Measurements from ENCODE around the gene SEC24A. TPM values are rescaled to one million over a fixed set of nuclear protein-coding genes. Genes with fewer than 3 reads are reported as not detected.
"Not testable (repeated sequence)": the region's sequence is repeated elsewhere in the genome, so short reads cannot be mapped to it uniquely, and the experiment has no call there.

The SEC24A gene
- total RNA-seq, 1 experiment from 2014 or later: 19.7 TPM

DNA sequence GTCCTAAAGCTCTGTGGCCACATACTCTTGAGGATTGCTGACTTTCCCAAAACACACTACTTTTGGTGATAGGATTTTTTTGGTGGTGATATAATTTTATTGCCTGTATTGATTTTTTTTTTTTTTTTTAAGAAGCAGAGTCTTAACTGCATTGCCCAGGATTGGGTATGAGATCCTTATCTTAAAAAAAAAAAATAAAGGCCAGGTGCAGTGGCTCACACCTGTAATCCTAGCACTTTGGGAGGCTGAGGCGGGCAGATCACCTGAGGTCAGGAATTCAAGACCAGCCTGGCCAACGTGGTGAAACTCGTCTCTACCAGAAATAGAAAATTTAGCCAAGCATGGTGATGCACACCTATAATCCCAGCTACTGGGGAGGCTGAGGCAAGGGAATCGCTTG lies 28.8 kb downstream of the SEC24A start:
- not testable (repeated sequence) for H3K4me3 ChIP-seq (ENCODE audit: insufficient read depth, low read depth, low read length); H3K27me3 ChIP-seq (ENCODE audit: control insufficient read depth, insufficient read depth, low read length); DNase-seq
- H3K36me3 ChIP-seq (replicated peaks; ENCODE audit: control insufficient read depth, insufficient read depth, low read length): peaks cover 26% of the 10 kb centered on the region

DNA sequence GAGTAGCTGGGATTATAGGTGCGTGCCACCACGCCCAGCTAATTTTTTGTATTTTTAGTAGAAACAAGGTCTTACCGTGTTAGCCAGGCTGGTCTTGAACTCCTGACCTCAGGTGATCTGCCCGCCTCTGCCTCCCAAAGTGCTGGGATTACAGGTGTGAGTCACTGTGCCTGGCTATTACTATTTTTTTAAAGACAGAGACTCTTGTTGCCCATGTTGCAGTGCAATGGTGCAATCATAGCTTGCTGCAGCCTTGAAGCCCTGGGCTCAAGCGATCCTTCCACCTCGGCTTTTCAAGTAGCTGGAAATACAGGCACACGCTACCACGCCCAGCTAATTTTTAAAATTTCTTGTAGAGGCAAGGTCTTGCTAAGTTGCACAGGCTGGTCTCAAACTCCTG lies 41.6 kb downstream of the SEC24A start:
- H3K27me3 ChIP-seq (ENCODE audit: control insufficient read depth, insufficient read depth, low read length); H3K4me3 ChIP-seq (ENCODE audit: insufficient read depth, low read depth, low read length); DNase-seq: not testable (repeated sequence)
- peaks cover 29% of the 10 kb centered on the region for H3K36me3 ChIP-seq (replicated peaks; ENCODE audit: control insufficient read depth, insufficient read depth, low read length)

DNA sequence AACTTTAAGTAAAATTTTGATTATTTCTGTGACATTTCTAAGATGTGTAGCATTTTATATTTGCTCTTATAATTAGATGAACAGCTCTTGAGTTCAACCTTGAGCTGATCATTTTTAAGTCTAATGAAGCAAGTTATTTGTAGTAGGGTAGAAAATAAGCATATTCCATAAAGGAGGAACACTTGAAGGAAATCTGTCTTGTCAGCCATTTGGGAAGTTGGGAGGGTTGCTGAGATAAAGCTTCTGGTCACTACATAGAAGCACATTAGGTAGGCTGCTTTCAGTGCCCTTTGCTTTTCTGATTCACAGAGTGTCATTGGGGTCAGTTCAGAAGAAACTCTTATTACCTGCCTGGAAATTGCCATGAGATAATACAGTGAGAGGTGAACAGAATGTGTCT lies 44.1 kb downstream of the SEC24A start:
- H3K36me3 ChIP-seq (replicated peaks; ENCODE audit: control insufficient read depth, insufficient read depth, low read length): peaks cover 27% of the 10 kb centered on the region
- H3K27me3 ChIP-seq (ENCODE audit: control insufficient read depth, insufficient read depth, low read length): no peaks in the 10 kb centered on the region
- no peak overlapping the region for H3K4me3 ChIP-seq (ENCODE audit: insufficient read depth, low read depth, low read length)
- no peak for DNase-seq

DNA sequence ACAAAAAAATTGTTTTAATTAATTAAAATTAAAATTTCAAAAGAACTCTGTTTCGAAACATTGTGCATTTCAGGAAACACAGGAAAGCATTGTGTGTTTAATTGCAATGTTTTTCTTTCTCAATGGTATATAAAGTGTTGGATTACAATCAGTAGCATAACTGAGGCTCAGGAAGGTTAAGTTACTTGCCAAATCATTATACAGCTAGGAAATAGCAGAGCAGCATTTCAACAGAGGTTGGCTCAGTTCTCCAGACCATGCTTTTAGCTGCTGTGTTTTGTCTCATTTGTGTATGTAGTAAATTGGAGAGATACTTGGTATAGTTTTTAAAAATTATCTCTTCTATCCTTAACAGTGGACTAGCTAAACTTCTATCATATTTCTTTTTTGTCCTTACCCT lies 59.7 kb downstream of the SEC24A start:
- H3K27me3 ChIP-seq (ENCODE audit: control insufficient read depth, insufficient read depth, low read length): no peaks in the 10 kb centered on the region
- H3K4me3 ChIP-seq (ENCODE audit: insufficient read depth, low read depth, low read length): no peak overlapping the region
- DNase-seq: no peak
- H3K36me3 ChIP-seq (replicated peaks; ENCODE audit: control insufficient read depth, insufficient read depth, low read length): peaks cover 22% of the 10 kb centered on the region

DNA sequence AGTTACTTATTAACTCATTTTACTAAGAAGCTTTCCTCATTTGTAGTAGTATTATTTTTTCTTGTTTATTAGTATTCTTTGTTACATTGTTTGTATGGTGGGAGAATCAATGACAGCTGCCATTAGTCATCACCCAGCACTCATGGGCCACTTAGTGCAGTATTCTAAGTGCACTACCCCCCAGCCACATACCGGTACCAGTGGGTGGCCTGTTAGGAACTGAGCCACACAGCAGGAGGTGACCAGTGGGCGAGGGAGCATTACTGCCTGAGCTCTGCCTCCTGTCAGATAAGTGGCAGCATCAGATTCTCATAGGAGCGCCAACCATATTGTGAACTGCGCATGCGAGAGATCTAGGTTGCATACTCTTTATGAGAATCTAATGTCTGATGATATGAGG lies 65.5 kb downstream of the SEC24A start:
- no peaks in the 10 kb centered on the region for H3K27me3 ChIP-seq (ENCODE audit: control insufficient read depth, insufficient read depth, low read length)
- no peak overlapping the region for H3K4me3 ChIP-seq (ENCODE audit: insufficient read depth, low read depth, low read length)
- peak; percentile 23 for DNase-seq
- H3K36me3 ChIP-seq (replicated peaks; ENCODE audit: control insufficient read depth, insufficient read depth, low read length): peaks cover 8% of the 10 kb centered on the region

DNA sequence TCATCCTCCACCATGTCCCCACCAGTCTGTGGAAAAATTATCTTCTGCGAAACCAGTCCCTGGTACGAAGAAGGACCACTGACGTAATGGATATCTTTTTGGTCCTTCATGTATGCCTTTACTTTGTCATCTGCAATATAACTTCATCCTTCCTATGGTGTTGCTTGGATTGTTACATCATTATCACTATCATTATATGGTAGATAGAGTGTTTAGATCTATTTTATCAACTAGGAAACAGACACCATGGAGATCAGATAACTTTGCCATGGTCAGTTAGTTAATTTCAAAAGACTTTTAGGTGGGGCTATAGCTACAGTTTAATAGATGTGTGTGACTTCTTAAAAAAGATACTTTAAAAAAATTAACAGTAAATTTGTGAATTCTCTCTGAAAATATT lies 66.0 kb downstream of the SEC24A start:
- no peak for DNase-seq
- H3K4me3 ChIP-seq (ENCODE audit: insufficient read depth, low read depth, low read length): no peak overlapping the region
- no peaks in the 10 kb centered on the region for H3K27me3 ChIP-seq (ENCODE audit: control insufficient read depth, insufficient read depth, low read length)
- H3K36me3 ChIP-seq (replicated peaks; ENCODE audit: control insufficient read depth, insufficient read depth, low read length): peaks cover 11% of the 10 kb centered on the region

DNA sequence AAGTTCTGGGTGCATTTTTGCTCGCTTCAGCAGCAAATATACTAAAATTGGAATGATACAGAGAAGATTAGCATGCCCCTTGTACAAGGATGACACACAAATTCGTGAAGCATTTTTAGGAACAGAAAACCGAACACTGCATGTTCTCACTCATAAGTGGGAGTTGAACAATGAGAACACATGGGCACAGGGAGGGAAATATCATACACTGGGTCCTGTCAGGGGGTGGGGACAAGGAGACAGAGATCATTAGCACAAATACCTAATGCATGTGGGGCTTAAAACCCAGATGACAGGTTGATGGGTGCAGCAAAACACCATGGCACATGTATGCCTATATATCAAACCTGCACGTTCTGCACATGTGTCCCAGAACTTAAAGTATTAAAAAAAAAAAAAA lies 66.9 kb downstream of the SEC24A start:
- DNase-seq; H3K27me3 ChIP-seq (ENCODE audit: control insufficient read depth, insufficient read depth, low read length); H3K36me3 ChIP-seq (replicated peaks; ENCODE audit: control insufficient read depth, insufficient read depth, low read length); H3K4me3 ChIP-seq (ENCODE audit: insufficient read depth, low read depth, low read length): not testable (repeated sequence)

DNA sequence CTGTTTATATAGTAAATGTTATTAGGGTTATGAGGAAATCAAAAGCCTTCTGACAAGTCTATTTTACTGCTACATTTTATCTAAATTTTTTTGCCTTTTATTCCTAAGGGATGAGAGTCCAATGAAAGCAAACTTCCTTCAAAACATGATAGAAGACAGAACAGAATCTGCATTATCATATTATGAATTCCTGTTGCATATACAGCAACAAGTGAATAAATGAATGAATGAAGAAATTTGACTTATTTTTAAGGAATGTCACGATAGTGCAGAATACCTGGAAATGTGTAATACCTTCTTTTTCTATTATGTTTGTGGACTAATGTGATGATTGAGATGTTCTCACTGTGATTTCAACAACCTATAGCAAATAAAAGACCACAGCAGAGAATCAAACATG lies 76.3 kb downstream of the SEC24A start:
- H3K4me3 ChIP-seq (ENCODE audit: insufficient read depth, low read depth, low read length): no peak overlapping the region
- peaks cover 5% of the 10 kb centered on the region for H3K36me3 ChIP-seq (replicated peaks; ENCODE audit: control insufficient read depth, insufficient read depth, low read length)
- DNase-seq: no peak
- H3K27me3 ChIP-seq (ENCODE audit: control insufficient read depth, insufficient read depth, low read length): no peaks in the 10 kb centered on the region

DNA sequence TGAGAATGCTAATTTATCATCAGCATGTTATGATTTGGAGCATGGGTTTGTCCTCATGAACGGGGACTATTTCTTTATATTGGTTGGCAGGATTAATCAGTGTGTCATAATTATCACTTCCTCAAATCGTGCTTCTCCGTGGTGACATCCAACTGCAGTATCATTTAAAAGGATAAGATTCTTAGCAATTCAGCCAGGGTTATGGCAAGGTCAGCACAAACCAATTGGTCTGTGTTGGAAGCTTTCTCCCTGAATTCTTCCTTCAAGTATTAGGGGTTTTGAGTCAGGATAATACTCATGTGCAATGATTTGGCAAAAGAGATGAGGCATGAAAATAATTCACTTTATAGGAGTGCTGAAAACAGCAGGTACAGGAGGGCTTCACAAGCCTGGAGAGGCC lies 84.2 kb downstream of the SEC24A start:
- no peak for DNase-seq
- no peaks in the 10 kb centered on the region for H3K27me3 ChIP-seq (ENCODE audit: control insufficient read depth, insufficient read depth, low read length)
- H3K36me3 ChIP-seq (replicated peaks; ENCODE audit: control insufficient read depth, insufficient read depth, low read length): no peaks in the 10 kb centered on the region
- H3K4me3 ChIP-seq (ENCODE audit: insufficient read depth, low read depth, low read length): no peak overlapping the region

DNA sequence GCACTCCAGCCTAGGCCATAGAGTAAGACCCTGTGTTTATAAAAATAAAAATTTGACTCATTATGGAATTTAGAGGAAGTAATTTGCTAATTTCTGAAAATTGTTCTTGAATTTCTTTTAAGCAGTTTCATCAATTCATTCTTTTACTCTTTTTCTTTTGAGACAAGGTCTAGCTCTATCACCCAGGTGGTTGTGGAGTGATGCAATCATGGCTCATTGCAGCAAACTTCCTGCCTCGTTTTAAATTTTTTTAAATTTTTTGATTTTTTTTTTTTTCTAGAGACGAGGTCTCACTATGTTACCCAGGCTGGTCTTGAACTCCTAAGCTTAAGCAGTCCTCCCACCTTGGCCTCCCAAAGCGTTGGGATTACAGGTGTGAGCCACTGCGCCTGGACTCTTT lies 86.7 kb downstream of the SEC24A start:
- Histone ChIP-seq H3K4me3 (ENCODE audit: insufficient read depth, low read depth, low read length) (no peak overlapping the region), H3K36me3 (replicated peaks; ENCODE audit: control insufficient read depth, insufficient read depth, low read length) (no peaks in the 10 kb centered on the region), H3K27me3 (ENCODE audit: control insufficient read depth, insufficient read depth, low read length) (no peaks in the 10 kb centered on the region)
- DNase-seq: no peak

DNA sequence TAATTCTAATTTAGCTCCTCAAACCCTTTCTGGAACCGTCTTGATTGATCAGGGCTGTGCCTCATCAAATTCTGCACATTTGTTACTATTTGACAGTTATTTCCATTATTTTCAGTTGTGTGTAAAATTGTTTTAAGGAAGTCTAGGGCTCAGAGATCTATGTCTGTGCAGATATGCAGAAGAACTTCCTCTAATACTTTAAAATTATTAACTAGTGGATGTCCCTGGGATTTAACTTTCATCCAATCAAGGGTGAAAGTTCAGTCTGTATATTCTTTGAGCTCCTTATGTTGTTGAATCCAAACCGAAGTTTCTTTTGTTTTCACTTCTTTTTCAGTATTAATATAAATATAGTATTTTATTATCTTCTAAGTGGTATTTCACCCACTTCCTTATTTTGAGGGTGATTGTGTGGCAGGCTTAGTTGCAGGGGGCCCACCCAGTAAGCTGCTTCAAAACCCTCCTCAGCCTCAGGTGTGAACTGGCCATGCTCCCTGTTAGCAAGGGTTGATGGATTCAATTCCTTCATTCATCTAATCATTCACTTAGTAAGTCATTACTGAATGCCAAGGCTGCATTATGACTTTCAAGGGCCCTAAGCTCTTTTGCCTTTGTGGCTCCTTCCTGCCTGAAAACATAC lies 87.7 kb downstream of the SEC24A start:
- Histone ChIP-seq H3K4me3 (ENCODE audit: insufficient read depth, low read depth, low read length) (no peak overlapping the region), H3K36me3 (replicated peaks; ENCODE audit: control insufficient read depth, insufficient read depth, low read length) (peaks cover 2% of the 10 kb centered on the region; the same call in 1 of the 2 replicates), H3K27me3 (ENCODE audit: control insufficient read depth, insufficient read depth, low read length) (no peaks in the 10 kb centered on the region)
- DNase-seq: no peak

DNA sequence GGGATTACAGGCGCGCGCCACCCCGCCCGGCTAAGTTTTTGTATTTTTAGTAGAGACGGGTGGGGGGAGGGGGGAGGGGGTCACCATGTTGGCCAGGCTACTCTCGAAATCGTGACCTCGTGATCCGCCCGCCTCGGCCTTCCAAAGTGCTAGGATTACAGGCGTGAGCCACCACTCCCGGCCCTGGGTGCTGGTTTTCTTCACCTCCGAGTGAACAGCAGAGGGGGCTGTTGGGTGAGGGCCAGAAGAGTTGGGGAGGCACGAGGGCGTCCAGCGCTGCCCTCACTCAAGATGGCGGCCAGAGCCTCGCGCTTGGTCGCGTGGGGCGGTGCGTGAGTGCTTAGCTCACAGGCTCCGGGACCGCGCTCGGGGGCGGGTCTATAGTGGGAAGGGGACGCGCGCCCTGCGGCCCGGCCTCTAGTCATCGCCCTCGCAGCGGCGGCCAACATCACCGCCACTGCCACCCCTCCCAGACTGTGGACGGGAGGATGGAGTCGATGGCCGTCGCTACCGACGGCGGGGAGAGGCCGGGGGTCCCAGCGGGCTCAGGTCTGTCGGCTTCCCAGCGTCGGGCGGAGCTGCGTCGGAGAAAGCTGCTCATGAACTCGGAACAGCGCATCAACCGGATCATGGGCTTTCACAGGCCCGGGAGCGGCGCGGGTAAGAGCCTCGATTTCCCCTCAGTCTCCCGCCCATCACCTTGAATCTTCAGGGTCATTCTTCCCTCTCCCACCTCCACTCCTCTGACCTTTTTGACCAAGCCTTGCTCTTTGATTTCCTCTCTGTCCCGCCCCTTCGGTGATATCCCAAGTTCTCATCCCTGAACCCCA lies 89.8 kb downstream of the SEC24A start, which contains the start of gene CAMLG:
Gene CAMLG, plus strand, starts transcription at position 416 of the 830 bp plus-strand sequence. Its CDS starts 73 bp downstream, at position 489.
- Histone ChIP-seq H3K36me3 (replicated peaks; ENCODE audit: control insufficient read depth, insufficient read depth, low read length) (peaks cover 3% of the 10 kb centered on the region; the same call in 1 of the 2 replicates), H3K4me3 (ENCODE audit: insufficient read depth, low read depth, low read length) (peak within 1 kb of the TSS; percentile 94), H3K27me3 (ENCODE audit: control insufficient read depth, insufficient read depth, low read length) (no peaks in the 10 kb centered on the region)
- peak; percentile 95 for DNase-seq

DNA sequence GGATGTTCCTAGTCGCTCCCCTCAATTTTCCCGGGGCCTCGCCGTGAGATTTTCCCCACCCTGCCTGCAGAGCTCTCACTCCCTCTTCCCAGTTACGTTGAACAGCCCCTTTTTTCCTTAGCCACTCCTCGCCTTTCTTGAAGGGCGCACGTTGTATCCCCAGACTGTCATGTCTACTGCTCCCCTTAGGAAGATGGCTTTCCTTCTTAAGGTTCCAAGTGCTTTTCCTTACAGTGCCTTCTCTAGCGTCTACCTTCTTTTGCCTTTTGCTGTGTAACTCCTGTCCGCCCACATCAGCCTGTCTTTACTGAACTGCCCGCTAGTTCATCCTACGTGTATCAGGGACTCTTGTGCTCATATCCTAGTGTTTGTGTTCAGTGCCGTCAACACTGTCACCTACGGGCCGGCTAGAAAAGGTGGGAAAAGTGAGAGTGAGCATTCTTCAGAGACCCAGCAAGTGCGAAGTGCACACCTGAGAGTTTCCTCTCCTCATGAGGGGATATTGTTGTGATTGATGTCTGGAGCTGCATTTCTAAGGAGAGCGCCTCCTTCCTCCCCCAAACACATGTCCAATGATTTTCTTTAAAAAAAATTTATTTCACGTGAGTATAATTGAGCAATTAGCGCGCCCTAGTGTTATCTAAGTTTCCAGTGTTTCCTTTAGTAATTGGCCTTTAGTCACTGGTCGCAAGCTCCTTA lies 90.5 kb downstream of the SEC24A start:
- Histone ChIP-seq H3K4me3 (ENCODE audit: insufficient read depth, low read depth, low read length) (peak overlapping the region; percentile 94), H3K36me3 (replicated peaks; ENCODE audit: control insufficient read depth, insufficient read depth, low read length) (peaks cover 3% of the 10 kb centered on the region; the same call in 1 of the 2 replicates), H3K27me3 (ENCODE audit: control insufficient read depth, insufficient read depth, low read length) (no peaks in the 10 kb centered on the region)
- DNase-seq: peak; percentile 44

DNA sequence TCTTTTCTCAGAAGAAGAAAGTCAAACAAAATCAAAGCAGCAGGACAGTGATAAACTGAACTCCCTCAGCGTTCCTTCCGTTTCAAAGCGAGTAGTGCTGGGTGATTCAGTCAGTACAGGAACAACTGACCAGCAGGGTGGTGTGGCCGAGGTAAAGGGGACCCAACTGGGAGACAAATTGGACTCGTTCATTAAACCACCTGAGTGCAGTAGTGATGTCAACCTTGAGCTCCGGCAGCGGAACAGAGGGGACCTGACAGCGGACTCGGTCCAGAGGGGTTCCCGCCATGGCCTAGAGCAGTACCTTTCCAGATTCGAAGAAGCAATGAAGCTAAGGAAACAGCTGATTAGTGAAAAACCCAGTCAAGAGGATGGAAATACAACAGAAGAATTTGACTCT lies 92.5 kb downstream of the SEC24A start:
- Histone ChIP-seq H3K4me3 (ENCODE audit: insufficient read depth, low read depth, low read length) (no peak overlapping the region), H3K36me3 (replicated peaks; ENCODE audit: control insufficient read depth, insufficient read depth, low read length) (peaks cover 3% of the 10 kb centered on the region; the same call in 1 of the 2 replicates), H3K27me3 (ENCODE audit: control insufficient read depth, insufficient read depth, low read length) (no peaks in the 10 kb centered on the region)
- DNase-seq: no peak

DNA sequence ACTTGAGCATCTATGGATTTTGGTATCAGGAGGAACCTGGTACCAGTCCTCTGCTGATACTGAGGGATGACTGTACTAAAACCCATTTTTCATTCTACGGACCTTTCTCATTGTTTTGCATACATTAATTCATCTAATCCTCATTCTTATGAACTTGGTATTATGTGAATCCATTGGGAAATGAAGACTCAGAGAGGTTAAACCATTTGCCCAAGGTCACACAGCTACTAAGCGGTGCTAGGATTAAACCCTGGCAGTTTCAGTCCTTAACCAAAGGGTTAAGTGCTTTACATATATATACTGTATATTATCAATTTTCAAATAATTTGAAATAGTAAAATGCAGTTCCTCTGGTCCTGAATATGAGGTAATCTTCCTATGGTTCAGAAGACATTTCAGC lies 93.5 kb downstream of the SEC24A start:
- Histone ChIP-seq H3K36me3 (replicated peaks; ENCODE audit: control insufficient read depth, insufficient read depth, low read length) (peaks cover 3% of the 10 kb centered on the region; the same call in 1 of the 2 replicates), H3K27me3 (ENCODE audit: control insufficient read depth, insufficient read depth, low read length) (no peaks in the 10 kb centered on the region), H3K4me3 (ENCODE audit: insufficient read depth, low read depth, low read length) (no peak overlapping the region)
- DNase-seq: no peak

All from H7 (cell line).